Esophagus mucosa (tissue), 1 donor: ENCODE measurements around the gene NDST4. TPM values are rescaled to one million over a fixed set of nuclear protein-coding genes. Genes with fewer than 3 reads are reported as not detected.

ENCODE experiments used
- ATAC-seq: fragments of 200-7000 bp; cut with Tn5 transposase; one replicate; pipeline ENCODE4 v1.9.1; 2020
- total RNA-seq: library from RNA; stranded (reverse); gene quantifications from one replicate; pipeline ENCODE4 v1.2.4, GENCODE V29; 2023
- donor health status: DM: yes; HTN: yes; CAD: no.

The NDST4 gene
- total RNA-seq, 1 donor from 2014 or later = not detected

DNA sequence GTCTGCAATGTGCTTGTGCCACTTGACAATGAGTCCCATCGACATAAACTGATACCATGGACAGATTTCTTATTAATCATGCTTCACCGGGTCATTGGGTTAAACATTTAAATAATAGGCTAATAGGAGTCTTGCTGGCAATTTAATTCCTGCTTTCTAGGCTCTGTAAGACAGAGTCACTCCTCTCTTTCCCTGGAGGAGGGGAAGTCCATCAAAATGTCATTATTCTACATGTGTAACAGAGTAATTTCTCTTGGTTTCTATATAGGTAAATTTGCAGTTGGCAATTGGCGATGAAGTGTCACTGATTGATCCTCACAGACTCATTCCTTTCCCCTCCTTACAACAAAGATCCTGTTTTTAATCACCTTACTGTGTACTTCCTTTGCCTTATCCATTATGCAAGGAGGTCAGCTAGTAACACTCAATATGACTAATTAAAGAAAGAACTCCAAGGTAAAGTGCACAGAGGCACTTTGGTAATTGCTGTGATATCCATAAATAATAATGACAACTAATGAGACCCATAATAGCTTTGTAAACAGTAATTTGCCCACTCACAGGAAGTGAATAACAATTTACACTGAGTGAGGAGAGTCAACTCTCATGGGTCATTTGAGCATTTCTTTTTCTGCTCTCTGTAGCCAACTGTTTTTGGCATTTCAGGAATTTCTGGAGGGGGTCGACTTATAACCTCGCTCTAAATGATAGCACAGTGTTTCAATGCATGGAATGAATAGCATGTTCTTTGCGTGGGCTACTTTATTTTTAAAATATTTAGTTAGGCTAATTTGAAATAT, 330.8 kb downstream of the NDST4 start:
- no peak for ATAC-seq

DNA sequence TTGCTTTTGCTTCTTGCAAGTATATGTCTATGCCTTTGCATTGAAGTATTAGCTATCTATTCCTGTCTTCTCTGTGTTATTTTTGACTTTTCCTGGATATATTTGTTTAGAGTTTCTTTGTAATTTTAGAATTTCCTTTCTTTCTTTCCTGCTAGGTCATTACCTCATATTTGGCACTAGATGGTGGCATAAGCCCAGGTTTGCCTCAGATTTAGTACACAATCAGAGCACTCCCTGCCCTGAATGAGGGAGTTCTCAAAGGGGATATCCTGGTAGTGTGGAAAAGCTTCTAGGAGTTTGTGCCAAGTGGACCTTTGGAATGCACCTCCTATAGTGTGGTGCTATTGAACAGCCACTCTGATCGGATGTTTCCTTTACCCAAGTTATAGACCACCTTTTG, 333.2 kb downstream of the NDST4 start:
- ATAC-seq = no peak
